Adrenal gland (tissue), 5 donors: Measurements from ENCODE around the gene LGALS8.

Experiments used
- CTCF ChIP-seq, 6 experiments: fragments of 450-650 bp in 4 of 6; fragments of 200-600 bp in 2 of 6; sonication (generic) in 1 of 6; IDR thresholded peaks; 1 replicate in 5 of 6; 2 replicates in 1 of 6; pipeline versions ENCODE4 v1.5.1 to v1.8.0; 2016 to 2021; ENCODE audit warnings: antibody characterized with exemption in 6 of 6, mild to moderate bottlenecking in 2 of 6, moderate library complexity in 1 of 6
- POLR2A ChIP-seq, 2 donors: fragments of 450-650 bp; IDR thresholded peaks; one replicate each; pipeline ENCODE4 v1.6.1; 2017; ENCODE audit warnings: antibody characterized with exemption in 2 of 2, mild to moderate bottlenecking in 2 of 2, moderate library complexity in 1 of 2
- donor health status: DM: no; HTN: no; CAD: no.

- TF ChIP-seq CTCF (IDR thresholded peaks at IDR 0.05), result no peak
- no peak for TF ChIP-seq POLR2A (IDR thresholded peaks at IDR 0.05)
Measured at GRCh38 chr1:236558081-236558480, 34.3 kb downstream of the LGALS8 start.
